ENCODE measurements around the gene CCDC89. TPM values are rescaled to one million over a fixed set of nuclear protein-coding genes. Genes with fewer than 3 reads are reported as not detected.

CCDC89 gene
- total and polyA plus RNA-seq, 2 of the 13 experiments (the other 11 are each of a cell fraction or from before 2014, with no cell fraction given) = 0.13 to 0.38 TPM

DNA sequence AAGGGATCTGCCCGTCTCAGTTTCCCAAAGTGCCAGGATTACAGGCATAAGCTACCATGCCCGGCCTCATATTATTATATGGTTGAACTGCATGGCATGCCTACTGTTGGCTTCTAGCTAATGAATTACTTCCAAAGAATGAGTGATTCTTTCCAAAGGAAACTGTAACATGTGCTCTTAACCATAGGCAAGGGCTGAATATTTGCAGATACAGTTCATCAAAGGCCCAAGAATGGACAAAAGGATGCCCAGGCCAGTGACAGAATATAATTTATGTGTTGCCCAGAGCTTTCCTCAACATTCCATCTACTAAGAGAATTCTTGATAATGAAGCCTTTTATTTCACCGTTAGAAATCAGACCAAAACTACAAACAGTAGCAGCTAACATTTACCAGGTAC, 27.0 kb upstream of the CCDC89 start (continued):
- TF ChIP-seq, protein P1, sequence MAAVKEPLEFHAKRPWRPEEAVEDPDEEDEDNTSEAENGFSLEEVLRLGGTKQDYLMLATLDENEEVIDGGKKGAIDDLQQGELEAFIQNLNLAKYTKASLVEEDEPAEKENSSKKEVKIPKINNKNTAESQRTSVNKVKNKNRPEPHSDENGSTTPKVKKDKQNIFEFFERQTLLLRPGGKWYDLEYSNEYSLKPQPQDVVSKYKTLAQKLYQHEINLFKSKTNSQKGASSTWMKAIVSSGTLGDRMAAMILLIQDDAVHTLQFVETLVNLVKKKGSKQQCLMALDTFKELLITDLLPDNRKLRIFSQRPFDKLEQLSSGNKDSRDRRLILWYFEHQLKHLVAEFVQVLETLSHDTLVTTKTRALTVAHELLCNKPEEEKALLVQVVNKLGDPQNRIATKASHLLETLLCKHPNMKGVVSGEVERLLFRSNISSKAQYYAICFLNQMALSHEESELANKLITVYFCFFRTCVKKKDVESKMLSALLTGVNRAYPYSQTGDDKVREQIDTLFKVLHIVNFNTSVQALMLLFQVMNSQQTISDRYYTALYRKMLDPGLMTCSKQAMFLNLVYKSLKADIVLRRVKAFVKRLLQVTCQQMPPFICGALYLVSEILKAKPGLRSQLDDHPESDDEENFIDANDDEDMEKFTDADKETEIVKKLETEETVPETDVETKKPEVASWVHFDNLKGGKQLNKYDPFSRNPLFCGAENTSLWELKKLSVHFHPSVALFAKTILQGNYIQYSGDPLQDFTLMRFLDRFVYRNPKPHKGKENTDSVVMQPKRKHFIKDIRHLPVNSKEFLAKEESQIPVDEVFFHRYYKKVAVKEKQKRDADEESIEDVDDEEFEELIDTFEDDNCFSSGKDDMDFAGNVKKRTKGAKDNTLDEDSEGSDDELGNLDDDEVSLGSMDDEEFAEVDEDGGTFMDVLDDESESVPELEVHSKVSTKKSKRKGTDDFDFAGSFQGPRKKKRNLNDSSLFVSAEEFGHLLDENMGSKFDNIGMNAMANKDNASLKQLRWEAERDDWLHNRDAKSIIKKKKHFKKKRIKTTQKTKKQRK (IDR thresholded peaks at IDR 0.05; ENCODE audit: low read length) = no peak
- TF ChIP-seq CBX1 (IDR thresholded peaks at IDR 0.05; ENCODE audit: low read depth) = no peak

DNA sequence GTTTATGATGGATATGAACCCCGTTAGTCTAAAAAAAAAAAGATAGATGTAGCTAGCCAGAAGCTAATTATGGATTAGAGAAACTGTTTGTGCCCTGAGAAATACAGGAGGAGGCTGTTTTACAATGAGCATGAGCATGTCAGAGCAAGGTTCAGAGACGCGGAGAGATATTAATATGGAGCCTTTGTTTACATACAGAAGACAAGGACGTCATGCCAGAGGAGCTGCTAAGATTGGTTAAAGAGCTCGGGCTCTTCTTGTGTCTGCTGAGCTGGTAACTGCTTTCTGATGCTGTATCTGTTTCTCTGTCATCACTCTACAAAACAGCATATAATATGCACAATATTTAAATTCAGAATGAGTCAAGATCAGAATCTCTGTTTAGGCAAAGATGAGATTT, 24.9 kb upstream of the CCDC89 start:
- Histone ChIP-seq H3K36me3 (replicated peaks in 1 of 2; ENCODE audit: control insufficient read depth in 1 of 2, insufficient read depth in 2 of 2, low read length in 2 of 2) (no peaks in the 10 kb centered on the region), H3K4me1 (ENCODE audit: insufficient read depth, low read length) (no peaks in the 10 kb centered on the region), H2AFZ (ENCODE audit: low read length) (no peak overlapping the region), H3K4me3 (replicated peaks in 1 of 3; ENCODE audit: insufficient read depth in 1 of 3, low read depth in 2 of 3, low read length in 3 of 3) (no peak overlapping the region), H4K20me1 (ENCODE audit: insufficient read depth, low read length) (no peaks in the 10 kb centered on the region), H3K27me3 (ENCODE audit: control insufficient read depth in 1 of 2, insufficient read depth in 2 of 2, low read length in 2 of 2) (no peaks in the 10 kb centered on the region), H3K4me2 (ENCODE audit: low read depth, low read length) (no peak overlapping the region), H3K9me3 (ENCODE audit: low read length) (no peaks in the 10 kb centered on the region), H3K79me2 (ENCODE audit: insufficient read depth, low read length) (no peaks in the 10 kb centered on the region), H3K9ac (ENCODE audit: insufficient read depth, low read depth, low read length) (no peak overlapping the region), H3K27ac (ENCODE audit: extremely low read length, insufficient read depth, low read length) (no peak overlapping the region)
- no peak for ATAC-seq
- WGBS (ENCODE audit: low lambda C conversion rate) = 18% methylated on average over 5 of the region's 5 CpGs
- DNase-seq (ENCODE audit: low spot score) = no peak
- BruUV-seq (replicated peaks) = no TSS peak
- in situ Hi-C loops (cut with HindIII; ENCODE audit: extremely low pct_ligation_motif_present, low pct_unique_long_range_greater_than_20kb) = no loop called here
- TF ChIP-seq, protein P2, sequence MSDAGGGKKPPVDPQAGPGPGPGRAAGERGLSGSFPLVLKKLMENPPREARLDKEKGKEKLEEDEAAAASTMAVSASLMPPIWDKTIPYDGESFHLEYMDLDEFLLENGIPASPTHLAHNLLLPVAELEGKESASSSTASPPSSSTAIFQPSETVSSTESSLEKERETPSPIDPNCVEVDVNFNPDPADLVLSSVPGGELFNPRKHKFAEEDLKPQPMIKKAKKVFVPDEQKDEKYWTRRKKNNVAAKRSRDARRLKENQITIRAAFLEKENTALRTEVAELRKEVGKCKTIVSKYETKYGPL (CRISPR knock-in tag; IDR thresholded peaks at IDR 0.05) = no peak
- no peak for TF ChIP-seq SRSF1 (optimal IDR thresholded peaks at IDR 0.05; ENCODE audit: low read depth, low read length)
- intact Hi-C loops (cut with micrococcal nuclease; ENCODE audit: unreplicated experiment) = no loop called here
- no peak for FAIRE-seq
- ChIA-PET CTCF (ENCODE audit: low intra/inter-chr PET ratio, low total read pairs) (no interaction called here), POLR2A (no interaction called here)

Measured in HepG2 (cell line).